ENCODE data around the gene PLPP2.

DNA sequence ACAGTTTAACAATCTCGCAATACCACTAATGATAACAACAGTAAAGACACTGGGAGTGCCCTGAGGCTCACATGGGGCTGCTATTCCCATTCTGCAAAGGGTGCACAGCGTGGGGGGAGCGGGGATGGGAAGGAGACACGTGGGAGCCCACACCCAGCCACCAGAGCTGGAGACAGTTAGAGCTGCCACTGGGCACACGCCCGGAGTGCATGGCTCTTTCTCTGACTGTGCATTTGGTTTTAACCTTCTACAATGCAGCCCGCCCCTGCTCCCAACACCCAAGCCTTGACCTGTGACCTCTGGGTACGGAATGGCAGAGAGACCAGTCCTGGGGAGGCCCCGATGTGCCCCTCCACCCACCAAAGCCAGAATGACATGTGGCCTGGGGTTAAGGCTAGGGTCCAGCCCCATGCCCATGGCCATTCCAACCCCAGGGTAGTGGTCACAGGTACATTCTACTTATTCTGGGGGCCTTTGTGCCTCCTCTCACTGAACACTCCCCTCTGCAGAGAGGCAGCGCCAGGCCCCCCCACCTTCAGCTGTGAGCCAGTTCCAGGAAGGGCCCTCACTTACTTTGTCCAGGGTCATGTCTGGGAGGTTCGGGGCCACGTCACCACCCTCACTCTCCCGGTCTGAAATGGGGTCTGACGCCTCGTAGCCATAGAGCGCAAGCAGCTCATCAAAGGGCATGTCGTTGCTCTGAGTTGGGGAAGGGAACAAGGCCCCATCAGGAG lies 36.3 kb upstream of the PLPP2 start:
- TF ChIP-seq SIN3A (IDR thresholded peaks at IDR 0.05; ENCODE audit: borderline replicate concordance, insufficient read depth, low read length) (no peak), POLR2AphosphoS5 (IDR thresholded peaks at IDR 0.05; ENCODE audit: low read depth, low read length) (no peak), REST (IDR thresholded peaks at IDR 0.05; ENCODE audit: insufficient read depth in 1 of 2, low read depth in 2 of 2, low read length in 2 of 2) (no peak), TAF1 (IDR thresholded peaks at IDR 0.05; ENCODE audit: borderline replicate concordance, insufficient read depth, low read length) (no peak), FOXP2 (optimal IDR thresholded peaks at IDR 0.05; ENCODE audit: borderline replicate concordance, extremely low read depth, extremely low read length, insufficient read depth) (no peak)
